GM19395 (cell line): ENCODE data around the gene IL1RAP.
"Not testable (repeated sequence)": the region's sequence is repeated elsewhere in the genome, so short reads cannot be mapped to it uniquely, and the experiment has no call there.

ENCODE experiments used
- ATAC-seq: cut with Tn5 transposase; IDR thresholded peaks from one replicate; pipeline ENCODE4 v1.9.1; 2021; ENCODE audit warnings: mild to moderate bottlenecking, moderate library complexity; ENCODE audit not compliant: unreplicated experiment

IL1RAP gene

GRCh38 chr3:190506271-190506670 is 7.6 kb upstream of the IL1RAP start:
- no peak for ATAC-seq

DNA sequence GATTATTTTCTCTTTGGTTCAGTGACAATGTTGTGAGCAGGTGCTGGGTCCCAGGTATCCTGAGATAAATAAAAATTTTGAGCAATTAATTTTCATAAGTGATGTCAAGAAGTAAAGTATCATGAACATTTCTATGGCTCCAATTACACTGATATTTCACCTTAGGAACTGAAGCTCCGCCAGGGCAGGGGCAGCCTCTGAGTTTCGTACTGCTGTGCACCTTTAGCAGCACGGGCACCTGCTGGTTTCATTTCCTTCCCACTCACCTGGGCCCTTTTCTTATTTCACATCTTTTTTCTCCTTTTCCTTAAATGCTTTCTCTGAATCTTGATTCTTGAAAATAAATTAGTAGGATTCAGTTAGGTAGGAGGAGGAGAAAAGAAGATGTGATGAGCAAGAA is 1.2 kb upstream of the IL1RAP start:
- no peak for ATAC-seq

DNA sequence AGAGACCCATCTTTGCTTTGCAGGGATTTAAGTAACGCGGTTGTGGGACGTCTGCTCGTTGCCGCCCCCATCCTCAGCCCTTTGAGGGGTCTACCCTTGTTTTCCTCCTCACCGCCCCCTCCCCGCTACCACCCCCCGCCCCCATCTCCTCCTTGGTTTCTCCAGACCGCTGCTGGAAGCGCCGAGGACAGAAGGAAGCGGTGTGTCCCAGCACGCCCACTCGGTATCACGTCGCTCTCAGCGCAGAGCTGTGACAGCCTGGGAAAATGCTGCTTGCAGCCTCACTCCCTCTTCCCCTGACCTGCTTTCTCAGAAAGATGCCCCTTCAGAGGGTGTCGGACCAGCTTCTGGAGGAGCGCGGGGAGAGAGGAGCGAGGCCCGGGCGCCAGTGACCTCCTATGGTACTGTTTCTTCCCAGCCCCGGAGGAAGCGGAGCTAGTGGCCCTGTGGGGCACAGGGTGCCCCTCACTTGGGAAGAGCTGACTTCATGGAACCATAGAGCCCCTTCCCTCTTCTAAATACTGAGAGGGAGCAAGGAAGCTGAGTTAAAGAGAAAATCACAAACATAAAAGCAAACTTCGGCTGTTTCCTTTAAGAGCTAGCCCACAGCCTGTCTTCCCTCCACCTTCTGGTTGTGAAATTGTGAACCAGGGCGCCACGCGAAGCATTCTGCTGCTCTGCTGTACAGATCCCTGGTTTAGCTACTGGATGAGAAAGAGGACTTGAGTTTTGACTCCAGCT is 698 bp downstream of the IL1RAP start:
- ATAC-seq, result peak; percentile 17

GRCh38 chr3:190516416-190516815 is 2.5 kb downstream of the IL1RAP start:
- ATAC-seq, result no peak

GRCh38 chr3:190517687-190518086 is 3.8 kb downstream of the IL1RAP start:
- no peak for ATAC-seq

DNA sequence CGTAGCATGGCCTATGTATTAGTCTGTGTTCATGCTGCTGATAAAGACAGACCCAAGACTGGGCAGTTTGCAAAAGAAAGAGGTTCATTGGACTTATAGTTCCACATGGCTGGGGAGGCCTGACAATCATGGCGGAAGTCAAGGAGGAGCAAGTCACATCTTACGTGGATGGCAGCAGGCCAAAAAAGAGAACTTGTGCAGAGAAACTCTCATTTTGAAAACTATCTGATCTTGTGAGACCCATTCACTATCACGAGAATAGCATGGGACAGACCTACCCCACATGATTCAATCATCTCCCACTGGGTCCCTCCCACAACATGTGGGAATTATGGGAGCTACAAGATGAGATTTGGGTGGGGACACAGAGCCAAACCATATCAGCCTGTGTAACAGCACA is 4.6 kb downstream of the IL1RAP start:
- ATAC-seq, result not testable (repeated sequence)

- ATAC-seq, result no peak
Measured at GRCh38 chr3:190519886-190520285, 6.0 kb downstream of the IL1RAP start.

- ATAC-seq, result no peak
Measured at GRCh38 chr3:190521998-190522397, 8.1 kb downstream of the IL1RAP start.

- no peak for ATAC-seq
Measured at GRCh38 chr3:190522621-190523222, 8.8 kb downstream of the IL1RAP start.

DNA sequence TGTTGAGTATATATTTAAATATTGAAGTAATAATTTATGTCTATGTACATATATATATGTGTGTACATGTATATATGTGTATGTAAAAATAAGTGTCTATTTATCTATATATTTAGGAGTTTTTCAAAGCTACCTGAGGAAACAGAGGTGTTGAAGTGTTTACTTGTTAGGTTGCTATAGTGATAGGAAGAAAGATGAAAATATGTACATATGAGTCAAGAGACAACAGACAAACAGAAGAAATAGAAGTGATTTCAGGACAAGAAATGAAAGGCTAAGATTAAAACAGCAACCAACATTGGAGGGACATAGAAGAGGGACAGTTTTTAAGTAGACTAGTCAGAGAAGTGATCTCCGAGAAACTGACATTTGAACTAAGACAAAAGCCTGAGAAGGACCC is 11.1 kb downstream of the IL1RAP start:
- ATAC-seq, result no peak

GRCh38 chr3:190525634-190526033 is 11.7 kb downstream of the IL1RAP start:
- no peak for ATAC-seq

- no peak for ATAC-seq
Measured at GRCh38 chr3:190526787-190527762, 13.2 kb downstream of the IL1RAP start.

DNA sequence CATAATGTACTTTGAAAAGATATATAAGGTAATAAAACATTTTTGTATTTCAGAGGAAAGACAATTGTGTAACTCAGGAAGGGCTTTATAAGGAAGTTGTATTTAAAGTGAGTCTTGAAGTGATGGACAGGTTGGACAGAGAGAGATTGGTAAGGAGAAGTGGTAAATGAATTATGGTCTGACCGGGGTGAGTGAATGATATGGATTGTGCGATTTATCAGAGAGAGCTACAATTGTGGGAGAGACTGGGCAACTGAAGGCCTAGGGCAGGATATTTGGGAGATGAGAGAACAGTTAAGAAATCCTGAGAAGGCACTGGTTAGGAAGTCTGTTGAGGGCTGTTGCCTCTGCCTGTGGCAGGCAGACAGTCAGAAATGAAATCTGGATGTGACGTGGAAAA is 14.8 kb downstream of the IL1RAP start:
- ATAC-seq, result no peak

GRCh38 chr3:190531406-190531805 is 17.5 kb downstream of the IL1RAP start:
- ATAC-seq, result no peak

GRCh38 chr3:190532731-190533203 is 18.9 kb downstream of the IL1RAP start:
- no peak for ATAC-seq

DNA sequence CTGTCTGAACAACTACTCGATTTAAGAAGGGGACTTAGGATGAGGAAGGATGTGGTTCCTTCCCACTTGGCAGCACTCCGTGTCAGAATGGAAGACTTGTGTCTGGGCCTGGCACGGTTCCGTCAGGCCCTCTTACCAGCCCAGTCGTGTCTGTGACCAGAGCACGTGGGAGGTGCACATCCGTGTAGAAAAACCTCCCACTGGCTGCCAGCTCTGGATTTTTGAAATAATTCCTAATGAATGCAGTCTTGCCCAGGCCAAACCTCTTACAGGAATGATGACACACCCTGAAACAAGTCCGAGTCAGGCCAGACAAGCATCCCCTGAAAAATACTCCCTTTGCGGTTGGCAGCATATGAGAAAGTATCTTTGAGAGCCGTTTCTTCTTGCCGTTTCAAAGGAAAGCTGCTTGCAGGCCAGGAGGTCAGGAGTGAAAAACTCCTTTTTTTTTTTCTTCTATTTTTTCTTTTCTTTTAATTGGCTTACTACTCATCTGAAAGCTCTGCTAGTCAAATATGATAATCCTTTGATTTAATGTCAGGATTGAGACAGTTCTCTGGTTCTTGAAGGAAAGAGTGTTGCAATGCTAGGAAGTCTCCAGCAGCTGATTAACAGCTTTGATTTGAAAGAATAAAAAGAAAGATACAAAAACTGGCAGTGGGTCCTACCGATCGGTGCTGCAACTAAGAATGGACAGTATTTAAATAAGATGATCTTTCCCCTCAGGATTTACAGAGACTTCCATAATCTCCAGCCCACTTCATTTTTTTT is 19.8 kb downstream of the IL1RAP start:
- no peak for ATAC-seq

GRCh38 chr3:190534386-190534785 is 20.5 kb downstream of the IL1RAP start:
- no peak for ATAC-seq

DNA sequence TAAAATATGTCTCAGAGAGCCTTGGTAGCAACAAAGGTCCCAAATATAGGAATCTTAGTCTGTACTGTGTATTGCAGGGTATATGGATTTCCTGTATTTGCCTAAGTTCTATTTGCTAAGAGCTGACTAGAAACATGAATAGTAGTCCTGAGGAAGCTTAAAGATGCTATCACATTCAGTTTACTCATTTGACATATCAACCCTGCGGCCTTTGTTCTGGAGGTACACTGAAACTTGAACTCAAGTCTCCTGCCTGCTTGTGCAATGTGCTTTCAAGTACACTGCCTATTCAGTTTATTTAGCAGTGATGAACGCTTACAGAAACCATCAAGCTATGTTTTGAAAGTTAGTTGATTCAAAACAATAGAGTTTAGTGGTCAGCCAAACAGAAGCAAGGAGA is 21.1 kb downstream of the IL1RAP start:
- no peak for ATAC-seq

DNA sequence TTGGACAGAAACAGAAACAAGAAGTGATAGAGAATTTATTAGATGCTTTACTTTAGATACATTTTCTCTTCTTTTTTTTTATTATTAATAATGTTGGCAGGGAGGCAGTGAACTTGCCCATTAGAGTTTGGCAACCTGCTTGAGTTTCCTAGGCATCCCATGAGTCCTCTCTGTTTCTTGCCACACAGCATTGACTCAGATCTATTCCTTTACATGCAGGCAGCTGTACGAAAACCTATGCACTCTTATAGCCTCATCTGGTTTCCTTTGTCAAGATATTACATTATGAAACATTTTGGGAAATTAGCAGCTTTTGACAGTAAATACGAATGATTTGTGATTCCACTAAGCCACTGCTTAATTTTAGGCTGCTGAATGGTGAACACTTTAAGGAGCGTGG is 23.3 kb downstream of the IL1RAP start:
- no peak for ATAC-seq

GRCh38 chr3:190538288-190538687 is 24.4 kb downstream of the IL1RAP start:
- no peak for ATAC-seq

DNA sequence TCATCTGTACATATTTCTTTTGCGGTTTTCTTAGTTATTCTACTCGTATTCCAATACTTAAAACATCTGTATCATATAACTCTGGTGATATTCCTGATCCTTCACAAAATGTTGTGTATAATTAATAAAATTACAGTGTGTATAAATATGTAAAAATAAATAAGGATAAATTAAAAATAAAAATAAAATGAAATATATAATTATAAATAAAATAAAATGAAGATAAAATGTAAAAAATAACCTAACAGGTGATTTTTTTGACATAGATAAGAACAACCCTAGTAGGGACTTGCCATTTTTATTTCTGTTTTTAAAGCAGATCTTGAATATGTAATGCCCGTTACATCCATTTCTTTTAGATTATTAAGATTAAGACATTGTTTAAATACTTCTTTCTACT is 25.6 kb downstream of the IL1RAP start:
- ATAC-seq, result no peak
